Bronchial epithelial cell (primary cell): ENCODE results near the gene ZSWIM4. TPM values are rescaled to one million over a fixed set of nuclear protein-coding genes. Genes with fewer than 3 reads are reported as not detected.

ENCODE experiments used
- DNase-seq: peaks from one replicate; pipeline ENCODE4 v3.0.0-alpha.2; 2010; ENCODE audit warnings: low read depth
- FAIRE-seq: peaks from 2 replicates; lab custom pipeline; 2011; peaks lifted over from hg19 to GRCh38; lab: Jason Lieb, UNC
- H3K27me3 ChIP-seq: 2 replicates; pipeline ENCODE4 v1.5.1; 2011; ENCODE audit warnings: low read length; ENCODE audit not compliant: control insufficient read depth, insufficient read depth
- H3K36me3 ChIP-seq: 2 replicates; pipeline ENCODE4 v1.5.1; 2011; ENCODE audit warnings: low read length; ENCODE audit not compliant: control insufficient read depth, insufficient read depth
- H3K4me3 ChIP-seq: 2 replicates; pipeline ENCODE4 v1.5.1; 2011; ENCODE audit warnings: mild to moderate bottlenecking, low read depth, low read length, control low read depth
- total RNA-seq: library from RNA; depleted of rRNA; stranded (reverse); fragments of >200 nt; gene quantifications from 2 replicates; pipeline ENCODE4 v1.2.1, GENCODE V29; 2014
- TF ChIP-seq, protein P1 (sequence below): IDR thresholded peaks from 2 replicates; pipeline ENCODE4 v1.5.1; 2011; ENCODE audit warnings: mild to moderate bottlenecking, moderate library complexity, low read length, control low read depth, inconsistent platforms; ENCODE audit not compliant: insufficient read depth, severe bottlenecking

Gene ZSWIM4
- total RNA-seq, 1 donor from 2014 or later, result 3.2 TPM

DNA sequence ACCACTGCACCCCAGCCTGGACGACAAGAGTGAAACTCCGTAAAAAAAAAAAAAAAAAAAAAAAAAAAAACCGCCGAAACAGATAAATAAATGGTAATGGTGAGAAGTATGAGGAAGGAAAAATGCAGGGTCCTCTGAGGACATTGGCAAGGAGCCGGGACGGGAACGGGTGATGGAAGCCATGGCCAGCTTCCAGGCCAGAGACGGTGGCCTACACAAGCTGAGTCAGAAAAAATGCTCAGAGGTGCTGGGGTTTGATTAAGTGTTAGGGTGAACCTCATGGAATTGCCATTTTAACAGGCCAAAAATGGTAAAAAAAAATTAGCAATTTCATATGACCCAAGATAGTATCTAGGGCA, 866 bp upstream of the ZSWIM4 start:
- H3K27me3 ChIP-seq, result no peaks in the 10 kb centered on the region
- no peaks in the 10 kb centered on the region for H3K36me3 ChIP-seq
- H3K4me3 ChIP-seq, result peak overlapping the region; percentile 61
- peak; percentile 77 for DNase-seq
- TF ChIP-seq, protein P1, sequence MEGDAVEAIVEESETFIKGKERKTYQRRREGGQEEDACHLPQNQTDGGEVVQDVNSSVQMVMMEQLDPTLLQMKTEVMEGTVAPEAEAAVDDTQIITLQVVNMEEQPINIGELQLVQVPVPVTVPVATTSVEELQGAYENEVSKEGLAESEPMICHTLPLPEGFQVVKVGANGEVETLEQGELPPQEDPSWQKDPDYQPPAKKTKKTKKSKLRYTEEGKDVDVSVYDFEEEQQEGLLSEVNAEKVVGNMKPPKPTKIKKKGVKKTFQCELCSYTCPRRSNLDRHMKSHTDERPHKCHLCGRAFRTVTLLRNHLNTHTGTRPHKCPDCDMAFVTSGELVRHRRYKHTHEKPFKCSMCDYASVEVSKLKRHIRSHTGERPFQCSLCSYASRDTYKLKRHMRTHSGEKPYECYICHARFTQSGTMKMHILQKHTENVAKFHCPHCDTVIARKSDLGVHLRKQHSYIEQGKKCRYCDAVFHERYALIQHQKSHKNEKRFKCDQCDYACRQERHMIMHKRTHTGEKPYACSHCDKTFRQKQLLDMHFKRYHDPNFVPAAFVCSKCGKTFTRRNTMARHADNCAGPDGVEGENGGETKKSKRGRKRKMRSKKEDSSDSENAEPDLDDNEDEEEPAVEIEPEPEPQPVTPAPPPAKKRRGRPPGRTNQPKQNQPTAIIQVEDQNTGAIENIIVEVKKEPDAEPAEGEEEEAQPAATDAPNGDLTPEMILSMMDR, result no peak
- no peak for FAIRE-seq

DNA sequence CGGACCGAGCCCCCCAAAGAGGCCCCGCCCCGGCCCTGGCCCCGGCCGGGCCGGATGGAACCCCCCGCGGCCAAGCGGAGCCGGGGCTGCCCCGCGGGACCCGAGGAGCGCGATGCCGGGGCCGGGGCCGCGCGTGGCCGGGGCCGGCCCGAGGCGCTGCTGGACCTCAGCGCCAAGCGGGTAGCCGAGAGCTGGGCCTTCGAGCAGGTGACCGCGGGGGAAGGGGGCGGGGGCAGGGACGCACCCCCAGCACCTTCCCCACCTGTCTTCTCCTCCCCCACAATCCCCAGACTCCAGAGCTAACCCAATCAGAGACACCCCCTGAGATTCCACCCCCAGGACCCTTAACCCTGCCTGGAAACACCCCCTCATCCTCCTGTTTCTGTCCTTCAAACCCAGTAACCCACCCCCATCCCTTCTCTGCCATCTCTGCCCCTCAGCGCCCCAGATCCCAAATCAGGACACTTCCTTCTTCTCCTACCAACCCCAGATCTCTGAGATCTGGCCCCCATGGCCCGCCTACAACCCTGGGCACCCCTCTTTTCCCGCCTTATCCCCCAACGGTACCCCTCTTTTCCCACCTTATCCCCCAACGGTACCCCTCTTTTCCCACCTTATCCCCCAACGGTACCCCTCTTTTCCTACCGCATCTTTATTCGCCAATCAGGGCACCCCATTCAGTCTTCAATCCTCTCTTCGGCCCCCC, 505 bp downstream of the ZSWIM4 start:
- FAIRE-seq (no peak), DNase-seq (no peak)
- Histone ChIP-seq H3K36me3 (peaks cover 4% of the 10 kb centered on the region), H3K4me3 (peak overlapping the region; percentile 61), H3K27me3 (no peaks in the 10 kb centered on the region)
- TF ChIP-seq, protein P1, result no peak

DNA sequence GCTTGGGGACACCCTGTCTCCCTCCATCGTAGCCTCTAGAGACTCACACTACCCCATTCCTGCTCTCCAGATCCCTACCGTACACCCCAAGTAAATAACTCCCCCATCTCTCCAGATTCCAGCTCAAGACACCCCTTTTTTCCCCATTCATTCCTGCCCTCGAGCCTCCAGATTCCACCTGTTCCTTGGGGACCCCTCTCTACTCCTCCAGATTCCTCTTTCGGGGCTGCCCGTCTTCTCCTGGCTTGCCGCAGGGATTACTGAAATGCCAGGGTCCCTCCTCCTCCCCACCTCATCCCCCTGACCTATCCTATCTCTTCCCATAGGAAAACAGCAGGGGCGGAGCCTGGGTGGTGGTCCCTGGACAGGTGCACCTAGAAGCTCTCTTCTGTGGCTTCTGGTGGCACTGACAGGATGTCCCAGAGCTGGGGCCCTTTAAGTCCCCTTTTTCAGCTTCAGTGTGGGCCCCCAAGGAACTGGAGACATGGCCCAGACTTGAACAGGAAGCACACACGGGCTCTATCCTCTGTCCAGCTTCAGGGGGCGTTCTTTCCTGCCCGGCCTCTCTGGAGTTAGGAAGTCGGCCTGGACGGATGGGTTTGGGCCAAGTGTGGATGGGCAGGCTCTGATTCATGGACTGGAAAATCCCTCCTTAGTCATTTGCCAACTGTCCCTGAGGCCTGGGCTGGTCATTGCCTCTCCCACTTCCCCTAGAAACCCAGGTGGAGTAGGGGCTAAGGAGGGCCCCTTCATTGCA, 1.2 kb downstream of the ZSWIM4 start:
- TF ChIP-seq, protein P1, result peak; percentile 11
- Histone ChIP-seq H3K27me3 (no peaks in the 10 kb centered on the region), H3K36me3 (peaks cover 5% of the 10 kb centered on the region), H3K4me3 (peak overlapping the region; percentile 61)
- FAIRE-seq (no peak), DNase-seq (peak; percentile 94)

DNA sequence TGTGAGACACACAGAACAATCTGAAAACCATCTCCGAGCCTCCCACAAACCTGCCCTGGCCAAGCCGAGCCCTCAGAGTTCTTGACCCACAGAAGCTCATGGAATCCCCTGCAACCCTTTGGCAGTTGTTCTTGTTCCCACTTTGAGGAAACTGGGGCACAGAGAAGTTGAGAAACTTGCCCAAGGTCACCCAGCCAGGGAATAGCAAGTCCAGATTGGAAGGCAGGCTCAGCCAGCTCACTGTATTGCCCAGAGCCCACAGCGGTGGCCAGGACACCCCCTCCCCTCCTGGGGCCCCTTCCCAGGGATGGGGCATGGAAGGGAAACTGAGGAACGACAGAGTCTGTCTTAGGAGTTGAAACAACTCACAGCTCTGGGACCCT, 1.8 kb downstream of the ZSWIM4 start:
- Histone ChIP-seq H3K36me3 (peaks cover 5% of the 10 kb centered on the region), H3K4me3 (peak overlapping the region; percentile 7), H3K27me3 (no peaks in the 10 kb centered on the region)
- FAIRE-seq (no peak), DNase-seq (no peak)
- TF ChIP-seq, protein P1, result no peak

DNA sequence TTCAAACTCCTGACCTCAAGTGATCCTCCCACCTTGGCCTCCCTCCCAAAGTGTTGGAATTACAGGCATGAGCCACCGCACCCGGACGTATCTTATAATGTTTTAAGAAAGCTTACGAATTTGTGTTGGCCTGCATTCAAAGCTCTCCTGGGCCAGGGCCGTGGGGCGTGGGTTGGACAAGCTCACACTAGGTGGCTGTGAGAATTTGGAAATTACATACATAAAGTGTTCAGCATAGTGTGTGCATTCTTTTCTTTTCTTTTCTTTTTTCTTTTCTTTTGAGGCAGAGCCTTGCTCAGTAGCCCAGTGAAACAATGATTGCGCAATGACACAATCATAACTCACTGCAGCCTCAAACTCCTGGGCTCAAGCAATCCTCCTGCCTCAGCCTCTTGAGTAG, 2.6 kb downstream of the ZSWIM4 start:
- no peak overlapping the region for H3K4me3 ChIP-seq

More for the DNA sequence above, 2.6 kb downstream of the ZSWIM4 start:
- TF ChIP-seq, protein P1, result no peak
- peaks cover 5% of the 10 kb centered on the region for H3K36me3 ChIP-seq
- FAIRE-seq (no peak), DNase-seq (peak; percentile 82)
- no peaks in the 10 kb centered on the region for H3K27me3 ChIP-seq
